H1 (cell line): ENCODE data around the gene SAMD4A. TPM values are rescaled to one million over a fixed set of nuclear protein-coding genes. Genes with fewer than 3 reads are reported as not detected.

Experiments
- CTCF ChIA-PET: fragments of 300-600 bp; sonication (Branson Sonifier 250); formaldehyde crosslinking; loops from one replicate; lab custom pipeline; 2021; ENCODE audit not compliant: partially characterized antibody; lab: Charles Lee
- POLR2A ChIA-PET: fragments of 300-600 bp; sonication (Branson Sonifier 250); formaldehyde crosslinking; loops from one replicate; lab custom pipeline; 2021; ENCODE audit warnings: inconsistent platforms; ENCODE audit not compliant: partially characterized antibody; lab: Charles Lee
- DNase-seq, 2 experiments: peaks; one replicate each; pipeline versions ENCODE4 v3.0.0 to v3.0.0-alpha.2; 2010 to 2022; ENCODE audit warnings: low spot score in 2 of 2, low read depth in 1 of 2, mixed read lengths in 1 of 2
- FAIRE-seq: peaks from 2 replicates; lab custom pipeline; 2011; peaks lifted over from hg19 to GRCh38; lab: Jason Lieb, UNC
- H2AFZ ChIP-seq: 2 replicates; pipeline ENCODE4 v1.8.1; 2012; ENCODE audit warnings: low read length, inconsistent platforms
- H2AK5ac ChIP-seq: 2 replicates; pipeline ENCODE4 v1.6.1; 2013; ENCODE audit warnings: low read depth, low read length
- H2BK120ac ChIP-seq: replicated peaks from 2 replicates; pipeline ENCODE3; 2013; ENCODE audit warnings: low read depth, low read length, inconsistent platforms
- H2BK12ac ChIP-seq: 2 replicates; pipeline ENCODE4 v1.6.1; 2013; ENCODE audit warnings: low read depth, low read length
- H2BK15ac ChIP-seq: 2 replicates; pipeline ENCODE4 v1.6.1; 2013; ENCODE audit warnings: low read length
- H2BK20ac ChIP-seq: 2 replicates; pipeline ENCODE4 v1.6.1; 2013; ENCODE audit warnings: low read length
- H2BK5ac ChIP-seq: 2 replicates; pipeline ENCODE4 v1.6.1; 2013; ENCODE audit warnings: low read depth, low read length
- H3K14ac ChIP-seq: 2 replicates; pipeline ENCODE4 v1.6.1; 2013; ENCODE audit warnings: inconsistent platforms; ENCODE audit not compliant: insufficient read length
- H3K18ac ChIP-seq: 2 replicates; pipeline ENCODE4 v1.6.1; 2013; ENCODE audit warnings: low read length; ENCODE audit errors: extremely low read depth
- H3K23ac ChIP-seq: 2 replicates; pipeline ENCODE4 v1.6.1; 2013; ENCODE audit warnings: inconsistent platforms; ENCODE audit not compliant: insufficient read length
- H3K23me2 ChIP-seq: 2 replicates; pipeline ENCODE4 v1.6.1; 2013; ENCODE audit warnings: low read depth, low read length
- H3K27ac ChIP-seq: 2 replicates; pipeline ENCODE4 v1.6.1; 2011; ENCODE audit warnings: low read depth, low read length, inconsistent platforms
- H3K27me3 ChIP-seq, 4 experiments: replicated peaks in 1 of 4; 1 replicate in 1 of 4; 2 replicates in 3 of 4; pipeline versions ENCODE4 v1.6.1 to v1.8.1; 2011 to 2013; ENCODE audit warnings: low read length in 3 of 4, mild to moderate bottlenecking in 3 of 4, inconsistent platforms in 2 of 4, mixed read lengths in 2 of 4, moderate library complexity in 1 of 4; ENCODE audit not compliant: control insufficient read depth in 3 of 4, insufficient read depth in 3 of 4; ENCODE audit errors: extremely low read depth in 1 of 4
- H3K36me3 ChIP-seq, 4 experiments: 2 replicates each; pipeline versions ENCODE4 v1.6.1 to v1.8.1; 2011 to 2013; ENCODE audit warnings: mild to moderate bottlenecking in 4 of 4, low read length in 3 of 4, moderate library complexity in 2 of 4, control low read depth in 1 of 4, inconsistent platforms in 1 of 4; ENCODE audit not compliant: insufficient read depth in 4 of 4, control insufficient read depth in 2 of 4
- H3K4ac ChIP-seq: replicated peaks from 2 replicates; pipeline ENCODE3; 2013; ENCODE audit warnings: low read length, low read depth, mixed read lengths, inconsistent platforms; ENCODE audit not compliant: insufficient read length
- H3K4me1 ChIP-seq, 4 experiments: replicated peaks in 1 of 4; 1 replicate in 1 of 4; 2 replicates in 3 of 4; pipeline versions ENCODE4 v1.6.1 to v1.8.1; 2011 to 2013; ENCODE audit warnings: low read length in 3 of 4, inconsistent platforms in 2 of 4, mixed read lengths in 1 of 4; ENCODE audit not compliant: insufficient read depth in 4 of 4, control insufficient read depth in 3 of 4
- H3K4me2 ChIP-seq, 2 experiments: 2 replicates each; pipeline versions ENCODE4 v1.6.1 to v1.8.1; 2011 to 2013; ENCODE audit warnings: low read depth in 2 of 2, low read length in 2 of 2, control low read depth in 1 of 2, inconsistent platforms in 1 of 2, mild to moderate bottlenecking in 1 of 2; ENCODE audit not compliant: insufficient read depth in 1 of 2
- H3K4me3 ChIP-seq, 4 experiments: fragments of 200-600, 300-600 bp in 1 of 4; sonication (generic), shearing (Covaris generic), sonication (Bioruptor Twin) in 1 of 4; 2 replicates each; pipeline versions ENCODE4 v1.5.1 to v1.8.1; 2011 to 2016; ENCODE audit warnings: low read length in 4 of 4, low read depth in 3 of 4, control low read depth in 2 of 4, inconsistent platforms in 2 of 4, mild to moderate bottlenecking in 2 of 4, mixed read lengths in 1 of 4, moderate library complexity in 1 of 4; ENCODE audit not compliant: insufficient read depth in 2 of 4; ENCODE audit errors: extremely low read depth in 1 of 4
- H3K56ac ChIP-seq: replicated peaks from 2 replicates; pipeline ENCODE3; 2013; ENCODE audit warnings: low read depth, mild to moderate bottlenecking, mixed read lengths, low read length, inconsistent platforms; ENCODE audit not compliant: insufficient read length
- H3K79me1 ChIP-seq: 2 replicates; pipeline ENCODE4 v1.6.1; 2013; ENCODE audit warnings: low read depth, low read length, control low read depth
- H3K79me2 ChIP-seq, 2 experiments: 2 replicates each; pipeline versions ENCODE4 v1.6.1 to v1.8.1; 2012 to 2013; ENCODE audit warnings: low read length in 2 of 2, mild to moderate bottlenecking in 2 of 2, inconsistent platforms in 1 of 2; ENCODE audit not compliant: insufficient read depth in 2 of 2, control insufficient read depth in 1 of 2
- H3K9ac ChIP-seq, 4 experiments: replicated peaks in 1 of 4; 1 replicate in 1 of 4; 2 replicates in 3 of 4; pipeline versions ENCODE4 v1.6.1 to v1.8.1; 2011 to 2013; ENCODE audit warnings: low read depth in 3 of 4, low read length in 3 of 4, control low read depth in 2 of 4, mild to moderate bottlenecking in 2 of 4, moderate library complexity in 2 of 4, inconsistent platforms in 1 of 4; ENCODE audit errors: extremely low read depth in 1 of 4
- H3K9me3 ChIP-seq, 2 experiments: 2 replicates each; pipeline versions ENCODE4 v1.6.1 to v1.8.1; 2012 to 2013; ENCODE audit warnings: mild to moderate bottlenecking in 2 of 2, moderate library complexity in 2 of 2, control low read depth in 1 of 2, inconsistent platforms in 1 of 2, low read depth in 1 of 2, low read length in 1 of 2, mixed read lengths in 1 of 2; ENCODE audit not compliant: insufficient read depth in 2 of 2
- H4K20me1 ChIP-seq, 2 experiments: replicated peaks in 1 of 2; 2 replicates each; pipeline versions ENCODE3 to v1.8.1; 2011 to 2013; ENCODE audit warnings: inconsistent platforms in 2 of 2, low read length in 2 of 2, mild to moderate bottlenecking in 1 of 2; ENCODE audit not compliant: insufficient read depth in 2 of 2, control insufficient read depth in 1 of 2
- H4K5ac ChIP-seq: 2 replicates; pipeline ENCODE4 v1.6.1; 2013; ENCODE audit warnings: low read length, low read depth, mixed read lengths, inconsistent platforms; ENCODE audit not compliant: insufficient read length
- H4K8ac ChIP-seq: 2 replicates; pipeline ENCODE4 v1.8.0; 2013; ENCODE audit warnings: mild to moderate bottlenecking, moderate library complexity, low read length, inconsistent platforms; ENCODE audit not compliant: insufficient read depth; ENCODE audit errors: extremely low read depth
- H4K91ac ChIP-seq: replicated peaks from 2 replicates; pipeline ENCODE3; 2013; ENCODE audit warnings: low read length, mixed read lengths, inconsistent platforms; ENCODE audit not compliant: insufficient read length
- BACH1 ChIP-seq: IDR thresholded peaks from 2 replicates; pipeline ENCODE4 v1.6.1; 2012; ENCODE audit warnings: low read length, improper control_type of control experiment
- PHF8 ChIP-seq: fragments of 200-600 bp; sonication (generic); conservative IDR thresholded peaks from 2 replicates; pipeline ENCODE4 v1.7.1; 2012; ENCODE audit warnings: low read depth, mild to moderate bottlenecking, inconsistent platforms, low read length, moderate library complexity
- SP1 ChIP-seq: IDR thresholded peaks from 2 replicates; pipeline ENCODE4 v1.6.1; 2011; ENCODE audit warnings: low read depth, low read length
- TAF1 ChIP-seq: IDR thresholded peaks from 2 replicates; pipeline ENCODE4 v1.6.1; 2011; ENCODE audit warnings: mild to moderate bottlenecking, low read depth, low read length
- WGBS, 2 experiments: shearing (Covaris generic) in 1 of 2; methylation state at CpG; one replicate each; pipeline versions ENCODE4 v1.1.6 to v1.1.7; 2013 to 2015; ENCODE audit warnings: low lambda C conversion rate in 2 of 2, mixed read lengths in 2 of 2, inconsistent platforms in 1 of 2, low coverage in 1 of 2, missing lambda C conversion rate in 1 of 2; ENCODE audit not compliant: insufficient replicate concordance in 2 of 2, insufficient coverage in 1 of 2, insufficient read length in 1 of 2; ENCODE audit errors: extremely low coverage in 1 of 2, missing lambda C conversion rate in 1 of 2; 5-methylcytosine and 5-hydroxymethylcytosine counted together
- polyA plus RNA-seq, 7 experiments: library from polyadenylated mRNA; depleted of rRNA in 3 of 7; stranded (reverse) in 5 of 7; unstranded in 2 of 7; fragments of >200 nt in 5 of 7; fragments of 200-250 nt in 2 of 7; gene quantifications; 1 replicate in 5 of 7; 2 replicates in 1 of 7; 4 replicates in 1 of 7; pipeline versions ENCODE4 v1.2.1 to v1.2.3, GENCODE V29; 2011 to 2013; ENCODE audit warnings: missing spikeins in 2 of 7, mixed read lengths in 2 of 7
- total RNA-seq: library from RNA; stranded (reverse); fragmentation: NEBNext Ultra II Directional; extraction: Animal tissue kit (Norgen Biotek cat#: 25700); gene quantifications from 2 replicates; pipeline ENCODE4 v1.2.1, GENCODE V29; 2021

Gene SAMD4A
- total and polyA plus RNA-seq, 2 of the 8 experiments (the other 6 are each of a cell fraction or from before 2014, with no cell fraction given), result 2.4 to 12.3 TPM

DNA sequence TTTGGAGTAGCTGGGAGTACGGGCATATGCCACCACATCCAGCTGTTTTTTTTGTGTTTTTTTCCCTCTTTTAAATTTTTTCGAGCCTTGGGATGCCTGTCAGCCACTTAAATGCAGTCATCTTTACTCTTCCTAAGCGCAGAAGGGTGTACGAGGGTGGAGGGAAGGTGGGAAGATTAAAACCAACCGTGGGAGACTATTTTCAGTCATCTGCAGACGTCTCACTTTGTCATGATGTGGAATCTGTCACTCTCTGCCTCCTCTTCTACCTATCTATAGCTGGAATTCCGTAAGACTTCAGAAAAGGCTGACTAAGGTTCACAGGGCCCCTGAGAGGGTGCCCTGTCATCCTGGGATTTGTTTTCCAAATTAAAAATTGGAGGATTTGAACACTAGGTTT lies 105.3 kb downstream of the SAMD4A start:
- Histone ChIP-seq H3K23me2 (no peaks in the 10 kb centered on the region), H2BK20ac (no peak overlapping the region), H3K79me1 (peaks cover 3% of the 10 kb centered on the region; the same call in 1 of the 2 replicates), H3K9ac (no peak overlapping the region), H2BK15ac (no peak overlapping the region), H2BK120ac (no peak overlapping the region), H4K91ac (no peak overlapping the region), H3K27ac (no peak overlapping the region), H4K8ac (no peak overlapping the region), H3K36me3 (no peaks in the 10 kb centered on the region), H2AK5ac (no peak overlapping the region), H4K5ac (no peak overlapping the region), H3K18ac (no peak overlapping the region), H3K4me3 (no peak overlapping the region), H3K23ac (no peak overlapping the region), H3K4me2 (no peak overlapping the region), H2BK5ac (no peak overlapping the region), H3K4ac (no peak overlapping the region), H2AFZ (no peak overlapping the region), H3K9me3 (no peaks in the 10 kb centered on the region), H3K56ac (no peak overlapping the region), H3K79me2 (no peaks in the 10 kb centered on the region), H3K4me1 (peaks cover 11 to 27% (median 19%) of the 10 kb centered on the region in 4 experiments), H3K14ac (no peak overlapping the region), H3K27me3 (no peaks in the 10 kb centered on the region), H2BK12ac (no peak overlapping the region), H4K20me1 (no peaks in the 10 kb centered on the region)
- FAIRE-seq (no peak), DNase-seq (no peak)
- ChIA-PET POLR2A (interaction anchor here (1.0 to 2.1 kb wide), 3 partner anchors 9 to 107 kb away, joined by 3 to 5 read pairs (median 5); no protein-coding TSS in a partner anchor), CTCF (interaction anchor here (0.5 to 4.9 kb wide), 8 partner anchors 10 to 153 kb away, joined by 3 to 18 read pairs (median 6); no protein-coding TSS in a partner anchor)
- WGBS, 2 experiments, result 89% methylated on average over 7 of the region's 7 CpGs; no CpG with 5 or more reads in 1 of the 2 experiments
- TF ChIP-seq TAF1, result no peak
- TF ChIP-seq PHF8, result no peak
- peak; percentile 53; the same call in 1 of the 2 replicates for TF ChIP-seq BACH1
- TF ChIP-seq SP1, result no peak
